ENCODE measurements around the gene NUDT7. TPM values are rescaled to one million over a fixed set of nuclear protein-coding genes. Genes with fewer than 3 reads are reported as not detected.

The NUDT7 gene
- total RNA-seq, 1 experiment from 2014 or later: 5.2 TPM

DNA sequence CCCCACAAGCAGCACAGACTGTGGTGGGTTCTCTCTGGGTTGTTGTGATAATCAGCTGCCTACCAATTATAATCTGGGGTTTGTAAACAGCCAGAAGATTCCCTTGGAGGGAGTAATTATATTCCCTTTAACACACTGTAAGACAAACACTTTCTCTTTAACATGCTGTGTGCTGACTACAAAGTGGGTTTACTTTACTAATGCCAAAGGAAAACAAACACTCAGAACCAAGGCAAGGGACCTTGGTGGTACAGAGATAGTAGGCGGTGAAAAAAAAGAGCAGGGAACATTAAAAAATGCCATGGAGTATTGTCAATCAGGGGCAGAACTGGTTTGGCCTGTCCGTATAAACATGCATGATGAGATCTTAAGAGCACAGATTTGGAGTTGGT lies 63.1 kb downstream of the NUDT7 start:
- POLR2A ChIA-PET: no interaction called here
- DNase-seq (ENCODE audit: low read depth, low spot score): no peak
- RAD21 ChIA-PET (ENCODE audit: low non-redundant PET in 1 of 2, low total read pairs in 2 of 2, uncharacterized antibody in 2 of 2, unreplicated experiment in 2 of 2): no interaction called here
- intact Hi-C loops (cut with micrococcal nuclease): no loop called here
- no peak overlapping the region for H3K4me2 ChIP-seq (ENCODE audit: low read length)
- ATAC-seq: no peak
- H3K27me3 ChIP-seq (ENCODE audit: insufficient read depth, low read length): peaks cover 29% of the 10 kb centered on the region
- no peaks in the 10 kb centered on the region for H3K9me2 ChIP-seq (ENCODE audit: insufficient read depth)
- CTCF ChIA-PET: interaction anchor here (0.7 to 1.0 kb wide), 2 partner anchors 12 to 14 kb away, joined by 3 to 4 read pairs; no protein-coding TSS in a partner anchor
- peaks cover 0 to 10% of the 10 kb centered on the region in 2 experiments; a peak in 2 of 4 replicates for H3K4me1 ChIP-seq (ENCODE audit: control insufficient read depth in 1 of 2, insufficient read depth in 2 of 2, low read length in 2 of 2)
- no peak overlapping the region for H3K4me3 ChIP-seq (replicated peaks in 1 of 2; ENCODE audit: low read depth in 1 of 2, low read length in 2 of 2)
- no peaks in the 10 kb centered on the region for H3K36me3 ChIP-seq (ENCODE audit: control insufficient read depth in 1 of 2, insufficient read depth in 2 of 2, low read length in 2 of 2)
- TF ChIP-seq EZH2phosphoT487 (IDR thresholded peaks at IDR 0.05; ENCODE audit: borderline replicate concordance) (no peak), FOSL1 (IDR thresholded peaks at IDR 0.05; ENCODE audit: low read depth) (no peak), ELF1 (IDR thresholded peaks at IDR 0.05; ENCODE audit: borderline replicate concordance, low read depth) (no peak)
- no peak overlapping the region for H3K27ac ChIP-seq (ENCODE audit: low read depth, low read length)
- no peaks in the 10 kb centered on the region for H3K9me3 ChIP-seq (ENCODE audit: control insufficient read depth in 1 of 2, insufficient read depth in 1 of 2, low read depth in 1 of 2, low read length in 2 of 2)
- no peaks in the 10 kb centered on the region for H3K79me2 ChIP-seq (ENCODE audit: insufficient read depth, low read length)
- no TSS peak for BruUV-seq (replicated peaks)
- no peak overlapping the region for H3K9ac ChIP-seq (ENCODE audit: low read length)
- no peak overlapping the region for H2AFZ ChIP-seq (ENCODE audit: low read depth, low read length, poor library complexity, severe bottlenecking)
- no peaks in the 10 kb centered on the region for H4K20me1 ChIP-seq (ENCODE audit: insufficient read depth)

DNA sequence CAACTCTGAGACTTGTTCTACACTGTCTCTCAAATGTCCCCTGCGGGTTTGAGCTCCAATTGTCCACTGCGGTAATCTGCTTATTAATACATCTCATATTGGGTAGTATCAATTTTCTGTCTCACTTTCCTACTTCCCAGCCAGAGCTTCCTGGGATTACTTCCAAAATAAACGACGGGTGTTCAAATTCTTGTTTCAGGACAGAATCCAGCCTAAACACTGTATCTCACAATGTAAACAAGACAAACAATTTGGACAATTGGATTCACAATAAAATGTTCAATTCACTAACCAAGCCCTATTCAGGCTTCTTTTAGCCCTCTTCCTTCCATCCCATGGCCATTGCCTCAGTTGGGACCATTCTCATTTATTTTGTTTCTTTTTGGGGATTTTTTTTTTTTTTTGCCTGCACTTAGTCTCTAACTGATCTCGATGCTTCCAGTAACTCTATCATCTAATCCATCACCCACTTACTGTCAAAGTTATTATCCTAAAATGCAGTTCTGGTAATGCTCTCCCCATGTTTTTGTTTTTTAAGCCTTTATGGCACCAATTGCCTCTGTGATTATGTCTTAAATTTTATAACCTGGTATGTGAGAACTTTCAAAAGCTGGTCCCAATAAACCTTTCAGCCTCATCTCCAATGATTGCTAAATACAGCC lies 64.0 kb downstream of the NUDT7 start:
- no peaks in the 10 kb centered on the region for H3K79me2 ChIP-seq (ENCODE audit: insufficient read depth, low read length)
- H3K9me2 ChIP-seq (ENCODE audit: insufficient read depth): no peaks in the 10 kb centered on the region
- ATAC-seq (no peak), DNase-seq (ENCODE audit: low read depth, low spot score) (no peak)
- ChIA-PET RAD21 (ENCODE audit: low non-redundant PET in 1 of 2, low total read pairs in 2 of 2, uncharacterized antibody in 2 of 2, unreplicated experiment in 2 of 2) (no interaction called here), CTCF (no interaction called here), POLR2A (no interaction called here)
- no peak overlapping the region for H3K9ac ChIP-seq (ENCODE audit: low read length)
- H3K9me3 ChIP-seq (ENCODE audit: control insufficient read depth in 1 of 2, insufficient read depth in 1 of 2, low read depth in 1 of 2, low read length in 2 of 2): no peaks in the 10 kb centered on the region
- no peaks in the 10 kb centered on the region for H3K36me3 ChIP-seq (ENCODE audit: control insufficient read depth in 1 of 2, insufficient read depth in 2 of 2, low read length in 2 of 2)
- TF ChIP-seq POLR2AphosphoS5 (IDR thresholded peaks at IDR 0.05; ENCODE audit: low read depth, low read length): no peak
- no peak for TF ChIP-seq TCF7L2 (IDR thresholded peaks at IDR 0.05; ENCODE audit: borderline replicate concordance, extremely low read depth, insufficient read depth, insufficient read length)
- TF ChIP-seq ZFX (IDR thresholded peaks at IDR 0.05): no peak
- no peak for TF ChIP-seq SP1 (IDR thresholded peaks at IDR 0.05; ENCODE audit: low read depth)
- TF ChIP-seq SRF (IDR thresholded peaks at IDR 0.05; ENCODE audit: low read depth): no peak
- no peak for TF ChIP-seq YY1 (IDR thresholded peaks at IDR 0.05; ENCODE audit: extremely low read depth, insufficient replicate concordance, low read depth, low read length)
- no peak for TF ChIP-seq EZH2 (IDR thresholded peaks at IDR 0.05)
- no peak for TF ChIP-seq ATF3 (IDR thresholded peaks at IDR 0.05)
- no peak for TF ChIP-seq JUND (IDR thresholded peaks at IDR 0.05)
- TF ChIP-seq POLR2A (IDR thresholded peaks at IDR 0.05; ENCODE audit: borderline replicate concordance, extremely low read depth, insufficient read depth, insufficient read length): no peak
- TF ChIP-seq, protein P1, sequence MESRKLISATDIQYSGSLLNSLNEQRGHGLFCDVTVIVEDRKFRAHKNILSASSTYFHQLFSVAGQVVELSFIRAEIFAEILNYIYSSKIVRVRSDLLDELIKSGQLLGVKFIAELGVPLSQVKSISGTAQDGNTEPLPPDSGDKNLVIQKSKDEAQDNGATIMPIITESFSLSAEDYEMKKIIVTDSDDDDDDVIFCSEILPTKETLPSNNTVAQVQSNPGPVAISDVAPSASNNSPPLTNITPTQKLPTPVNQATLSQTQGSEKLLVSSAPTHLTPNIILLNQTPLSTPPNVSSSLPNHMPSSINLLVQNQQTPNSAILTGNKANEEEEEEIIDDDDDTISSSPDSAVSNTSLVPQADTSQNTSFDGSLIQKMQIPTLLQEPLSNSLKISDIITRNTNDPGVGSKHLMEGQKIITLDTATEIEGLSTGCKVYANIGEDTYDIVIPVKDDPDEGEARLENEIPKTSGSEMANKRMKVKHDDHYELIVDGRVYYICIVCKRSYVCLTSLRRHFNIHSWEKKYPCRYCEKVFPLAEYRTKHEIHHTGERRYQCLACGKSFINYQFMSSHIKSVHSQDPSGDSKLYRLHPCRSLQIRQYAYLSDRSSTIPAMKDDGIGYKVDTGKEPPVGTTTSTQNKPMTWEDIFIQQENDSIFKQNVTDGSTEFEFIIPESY (IDR thresholded peaks at IDR 0.05; ENCODE audit: extremely low read depth, insufficient replicate concordance, low read length): no peak
- TF ChIP-seq RAD21 (IDR thresholded peaks at IDR 0.05; ENCODE audit: low read depth): no peak
- TF ChIP-seq, protein P2, sequence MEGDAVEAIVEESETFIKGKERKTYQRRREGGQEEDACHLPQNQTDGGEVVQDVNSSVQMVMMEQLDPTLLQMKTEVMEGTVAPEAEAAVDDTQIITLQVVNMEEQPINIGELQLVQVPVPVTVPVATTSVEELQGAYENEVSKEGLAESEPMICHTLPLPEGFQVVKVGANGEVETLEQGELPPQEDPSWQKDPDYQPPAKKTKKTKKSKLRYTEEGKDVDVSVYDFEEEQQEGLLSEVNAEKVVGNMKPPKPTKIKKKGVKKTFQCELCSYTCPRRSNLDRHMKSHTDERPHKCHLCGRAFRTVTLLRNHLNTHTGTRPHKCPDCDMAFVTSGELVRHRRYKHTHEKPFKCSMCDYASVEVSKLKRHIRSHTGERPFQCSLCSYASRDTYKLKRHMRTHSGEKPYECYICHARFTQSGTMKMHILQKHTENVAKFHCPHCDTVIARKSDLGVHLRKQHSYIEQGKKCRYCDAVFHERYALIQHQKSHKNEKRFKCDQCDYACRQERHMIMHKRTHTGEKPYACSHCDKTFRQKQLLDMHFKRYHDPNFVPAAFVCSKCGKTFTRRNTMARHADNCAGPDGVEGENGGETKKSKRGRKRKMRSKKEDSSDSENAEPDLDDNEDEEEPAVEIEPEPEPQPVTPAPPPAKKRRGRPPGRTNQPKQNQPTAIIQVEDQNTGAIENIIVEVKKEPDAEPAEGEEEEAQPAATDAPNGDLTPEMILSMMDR (IDR thresholded peaks at IDR 0.05 in 2 of 3, conservative IDR thresholded peaks at IDR 0.05 in 1 of 3; ENCODE audit: borderline replicate concordance in 1 of 3, insufficient read depth in 1 of 3, low read depth in 2 of 3, low read length in 2 of 3): no peak
- no peak for TF ChIP-seq EZH2phosphoT487 (IDR thresholded peaks at IDR 0.05; ENCODE audit: borderline replicate concordance)
- TF ChIP-seq CBX3 (IDR thresholded peaks at IDR 0.05; ENCODE audit: low read depth): no peak
- no peak overlapping the region for H3K27ac ChIP-seq (ENCODE audit: low read depth, low read length)
- intact Hi-C loops (cut with micrococcal nuclease): no loop called here
- no TSS peak for BruUV-seq (replicated peaks)
- no peak overlapping the region for H3K4me3 ChIP-seq (replicated peaks in 1 of 2; ENCODE audit: low read depth in 1 of 2, low read length in 2 of 2)
- H3K4me1 ChIP-seq (ENCODE audit: control insufficient read depth in 1 of 2, insufficient read depth in 2 of 2, low read length in 2 of 2): peaks cover 0 to under 1% of the 10 kb centered on the region in 2 experiments; a peak in 1 of 4 replicates
- peaks cover 38% of the 10 kb centered on the region for H3K27me3 ChIP-seq (ENCODE audit: insufficient read depth, low read length)
- H2AFZ ChIP-seq (ENCODE audit: low read depth, low read length, poor library complexity, severe bottlenecking): no peak overlapping the region
- H4K20me1 ChIP-seq (ENCODE audit: insufficient read depth): no peaks in the 10 kb centered on the region
- H3K4me2 ChIP-seq (ENCODE audit: low read length): no peak overlapping the region
